B cell (primary cell): ENCODE results near the gene GPR156.

ENCODE experiments used
- EZH2 ChIP-seq: IDR thresholded peaks from 2 replicates; pipeline ENCODE4 v1.6.1; 2012; ENCODE audit warnings: borderline replicate concordance, low read depth, mild to moderate bottlenecking, moderate library complexity, low read length; ENCODE audit not compliant: insufficient read depth, poor library complexity, severe bottlenecking
- TF ChIP-seq, protein P1 (sequence below): fragments of 200-600 bp; IDR thresholded peaks from one replicate; pipeline ENCODE4 v1.8.0; 2022; ENCODE audit warnings: antibody characterized with exemption, mild to moderate bottlenecking

DNA sequence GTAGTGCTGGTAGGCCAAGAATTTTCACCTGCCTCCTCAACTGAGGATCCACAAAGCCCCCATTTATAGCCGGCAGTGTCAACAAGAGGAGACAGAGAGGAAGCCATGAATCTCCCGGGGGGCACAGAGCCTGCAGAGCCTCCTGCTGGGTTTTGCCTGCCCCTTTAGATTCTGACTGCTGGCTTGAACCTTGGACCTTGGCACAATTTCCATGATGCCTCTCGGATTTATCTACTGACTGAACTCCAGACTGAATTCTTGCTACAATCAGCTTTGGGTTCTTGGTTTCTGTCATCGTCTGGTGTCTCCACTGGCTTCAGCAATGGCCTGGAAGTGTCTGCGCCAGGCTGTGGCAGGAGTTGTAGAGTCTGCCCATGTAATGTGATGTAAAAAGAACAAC lies 80.7 kb downstream of the GPR156 start:
- TF ChIP-seq, protein P1, sequence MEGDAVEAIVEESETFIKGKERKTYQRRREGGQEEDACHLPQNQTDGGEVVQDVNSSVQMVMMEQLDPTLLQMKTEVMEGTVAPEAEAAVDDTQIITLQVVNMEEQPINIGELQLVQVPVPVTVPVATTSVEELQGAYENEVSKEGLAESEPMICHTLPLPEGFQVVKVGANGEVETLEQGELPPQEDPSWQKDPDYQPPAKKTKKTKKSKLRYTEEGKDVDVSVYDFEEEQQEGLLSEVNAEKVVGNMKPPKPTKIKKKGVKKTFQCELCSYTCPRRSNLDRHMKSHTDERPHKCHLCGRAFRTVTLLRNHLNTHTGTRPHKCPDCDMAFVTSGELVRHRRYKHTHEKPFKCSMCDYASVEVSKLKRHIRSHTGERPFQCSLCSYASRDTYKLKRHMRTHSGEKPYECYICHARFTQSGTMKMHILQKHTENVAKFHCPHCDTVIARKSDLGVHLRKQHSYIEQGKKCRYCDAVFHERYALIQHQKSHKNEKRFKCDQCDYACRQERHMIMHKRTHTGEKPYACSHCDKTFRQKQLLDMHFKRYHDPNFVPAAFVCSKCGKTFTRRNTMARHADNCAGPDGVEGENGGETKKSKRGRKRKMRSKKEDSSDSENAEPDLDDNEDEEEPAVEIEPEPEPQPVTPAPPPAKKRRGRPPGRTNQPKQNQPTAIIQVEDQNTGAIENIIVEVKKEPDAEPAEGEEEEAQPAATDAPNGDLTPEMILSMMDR, result no peak
- no peak for TF ChIP-seq EZH2
